OCI-LY3 (cell line): ENCODE measurements around the gene A3GALT2.

Experiments
- H2AFZ ChIP-seq: fragments of 200-600, 300-600 bp; shearing (Covaris generic); 2 replicates; pipeline ENCODE4 v1.6.0; 2014; ENCODE audit warnings: antibody characterized with exemption, low read depth, low read length
- H3K27ac ChIP-seq: fragments of 200-600, 300-600 bp; sonication (generic); 2 replicates; pipeline ENCODE4 v1.5.1; 2014; ENCODE audit warnings: mild to moderate bottlenecking, low read length, moderate library complexity, mixed read lengths
- H3K27me3 ChIP-seq: fragments of 200-600, 300-600 bp; sonication (generic); 2 replicates; pipeline ENCODE4 v1.6.1; 2014; ENCODE audit warnings: low read depth, low read length, mixed read lengths
- H3K36me3 ChIP-seq: fragments of 200-600, 300-600 bp; sonication (generic); replicated peaks from 2 replicates; pipeline ENCODE3; 2014; ENCODE audit warnings: low read depth, low read length, mixed read lengths
- H3K4me1 ChIP-seq: fragments of 300-600, 200-600 bp; sonication (generic); 2 replicates; pipeline ENCODE4 v1.6.1; 2014; ENCODE audit warnings: low read length, mixed read lengths
- H3K4me2 ChIP-seq: fragments of 200-600, 300-600 bp; sonication (generic); 2 replicates; pipeline ENCODE4 v1.6.1; 2014; ENCODE audit warnings: low read length, mixed read lengths
- H3K4me3 ChIP-seq: fragments of 300-600, 200-600 bp; sonication (generic); 2 replicates; pipeline ENCODE4 v1.5.1; 2014; ENCODE audit warnings: antibody characterized with exemption, mild to moderate bottlenecking, low read length, moderate library complexity
- H3K79me2 ChIP-seq: fragments of 300-600, 200-600 bp; shearing (Covaris generic); 2 replicates; pipeline ENCODE4 v1.6.1; 2014; ENCODE audit warnings: mild to moderate bottlenecking, low read length, mixed read lengths
- H3K9ac ChIP-seq: fragments of 300-600, 200-600 bp; shearing (Covaris generic); 2 replicates; pipeline ENCODE4 v1.6.0; 2014; ENCODE audit warnings: mild to moderate bottlenecking, low read length, moderate library complexity
- H3K9me3 ChIP-seq: fragments of 200-600, 300-600 bp; shearing (Covaris generic); 2 replicates; pipeline ENCODE4 v1.6.1; 2014; ENCODE audit warnings: low read length, mixed read lengths; ENCODE audit not compliant: insufficient read depth
- H4K20me1 ChIP-seq: fragments of 200-600, 300-600 bp; sonication (generic); 2 replicates; pipeline ENCODE4 v1.6.1; 2016; ENCODE audit warnings: low read length, mixed read lengths; ENCODE audit not compliant: insufficient read depth
- EZH2phosphoT487 ChIP-seq: fragments of 200-600 bp; shearing (Covaris generic); IDR thresholded peaks from 2 replicates; pipeline ENCODE4 v1.6.1; 2018; ENCODE audit warnings: antibody characterized with exemption, mixed run types, low read depth
- TF ChIP-seq, protein P1 (sequence below): fragments of 200-600, 300-600 bp; sonication (generic); IDR thresholded peaks from 2 replicates; pipeline ENCODE4 v1.5.1; 2014; ENCODE audit warnings: antibody characterized with exemption, low read length, low read depth

The A3GALT2 gene

DNA sequence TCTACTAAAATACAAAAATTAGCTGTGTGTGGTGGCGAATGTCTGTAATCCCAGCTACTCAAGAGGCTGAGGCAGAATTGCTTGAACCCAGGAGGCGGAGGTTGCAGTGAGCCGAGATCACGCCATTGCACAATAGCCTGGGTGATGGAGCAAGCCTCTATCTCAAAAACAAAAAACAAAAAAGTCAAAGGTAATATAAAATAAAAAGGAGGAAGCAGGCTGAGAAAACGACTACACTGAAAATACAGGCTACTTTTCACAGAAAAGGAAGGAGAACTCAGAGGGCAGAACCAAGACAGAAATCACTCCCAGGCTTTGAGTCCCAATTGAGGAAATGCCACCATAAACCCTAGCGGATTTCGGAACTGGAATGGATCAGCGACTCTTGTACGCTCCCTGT is 5.9 kb upstream of the A3GALT2 start:
- H3K9ac ChIP-seq, result no peak overlapping the region
- H2AFZ ChIP-seq, result no peak overlapping the region
- no peaks in the 10 kb centered on the region for H3K27me3 ChIP-seq
- H3K4me2 ChIP-seq, result no peak overlapping the region
- TF ChIP-seq, protein P1, sequence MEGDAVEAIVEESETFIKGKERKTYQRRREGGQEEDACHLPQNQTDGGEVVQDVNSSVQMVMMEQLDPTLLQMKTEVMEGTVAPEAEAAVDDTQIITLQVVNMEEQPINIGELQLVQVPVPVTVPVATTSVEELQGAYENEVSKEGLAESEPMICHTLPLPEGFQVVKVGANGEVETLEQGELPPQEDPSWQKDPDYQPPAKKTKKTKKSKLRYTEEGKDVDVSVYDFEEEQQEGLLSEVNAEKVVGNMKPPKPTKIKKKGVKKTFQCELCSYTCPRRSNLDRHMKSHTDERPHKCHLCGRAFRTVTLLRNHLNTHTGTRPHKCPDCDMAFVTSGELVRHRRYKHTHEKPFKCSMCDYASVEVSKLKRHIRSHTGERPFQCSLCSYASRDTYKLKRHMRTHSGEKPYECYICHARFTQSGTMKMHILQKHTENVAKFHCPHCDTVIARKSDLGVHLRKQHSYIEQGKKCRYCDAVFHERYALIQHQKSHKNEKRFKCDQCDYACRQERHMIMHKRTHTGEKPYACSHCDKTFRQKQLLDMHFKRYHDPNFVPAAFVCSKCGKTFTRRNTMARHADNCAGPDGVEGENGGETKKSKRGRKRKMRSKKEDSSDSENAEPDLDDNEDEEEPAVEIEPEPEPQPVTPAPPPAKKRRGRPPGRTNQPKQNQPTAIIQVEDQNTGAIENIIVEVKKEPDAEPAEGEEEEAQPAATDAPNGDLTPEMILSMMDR, result no peak
- no peak for TF ChIP-seq EZH2phosphoT487
- H3K4me1 ChIP-seq, result no peaks in the 10 kb centered on the region
- H3K27ac ChIP-seq, result no peak overlapping the region
- H3K9me3 ChIP-seq, result no peaks in the 10 kb centered on the region
- H3K4me3 ChIP-seq, result no peak overlapping the region
- H4K20me1 ChIP-seq, result no peaks in the 10 kb centered on the region
- peaks cover 7% of the 10 kb centered on the region for H3K36me3 ChIP-seq
- no peaks in the 10 kb centered on the region for H3K79me2 ChIP-seq

DNA sequence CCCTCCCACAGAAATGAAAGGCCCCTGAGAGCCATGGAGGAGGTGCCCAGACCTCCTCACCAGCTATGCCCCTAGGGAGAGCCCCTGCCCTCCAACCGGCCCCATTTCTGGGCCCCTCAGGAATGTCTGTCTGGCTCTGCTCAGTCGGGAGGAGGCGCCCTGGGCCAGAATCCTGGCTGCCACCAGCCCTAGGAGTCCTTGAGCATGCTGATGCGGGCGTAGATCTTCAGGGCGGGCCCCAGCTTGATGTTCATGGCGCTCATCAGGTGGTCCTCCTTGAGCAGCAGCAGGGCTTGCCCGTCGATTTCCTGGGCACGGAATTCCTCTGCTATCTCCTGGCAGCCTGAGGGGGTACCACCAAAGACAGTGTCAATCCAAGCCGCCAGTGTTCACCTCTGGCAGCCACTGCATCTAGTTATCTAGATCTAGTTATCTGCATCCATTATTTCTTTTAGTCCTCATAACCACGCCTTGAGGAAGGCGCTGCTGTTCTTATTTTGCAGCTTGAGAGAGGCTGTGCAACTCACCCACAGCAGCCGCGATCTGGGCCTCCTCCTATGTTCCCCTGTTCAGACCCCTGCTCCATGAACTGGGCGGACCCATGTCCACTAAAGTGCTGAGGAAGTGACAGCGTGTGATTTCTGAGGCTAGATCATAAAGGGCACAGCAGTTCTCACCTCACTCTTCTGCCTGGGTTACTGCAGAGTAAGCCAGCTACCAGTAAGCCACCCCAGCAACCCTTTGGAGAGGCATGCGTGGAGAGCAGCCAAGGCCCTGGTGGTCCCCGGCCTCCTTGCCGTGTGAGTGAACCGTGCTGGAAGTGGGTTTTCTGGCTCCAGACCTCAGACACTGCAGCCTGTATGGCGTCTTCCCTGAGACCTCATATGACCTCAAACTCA is 4.0 kb upstream of the A3GALT2 start:
- no peaks in the 10 kb centered on the region for H3K4me1 ChIP-seq
- no peak overlapping the region for H3K27ac ChIP-seq
- H2AFZ ChIP-seq, result no peak overlapping the region
- no peak overlapping the region for H3K4me2 ChIP-seq
- no peaks in the 10 kb centered on the region for H4K20me1 ChIP-seq
- H3K4me3 ChIP-seq, result no peak overlapping the region
- no peaks in the 10 kb centered on the region for H3K79me2 ChIP-seq
- H3K9ac ChIP-seq, result no peak overlapping the region
- H3K9me3 ChIP-seq, result no peaks in the 10 kb centered on the region
- H3K36me3 ChIP-seq, result peaks cover 7% of the 10 kb centered on the region
- TF ChIP-seq EZH2phosphoT487, result no peak
- TF ChIP-seq, protein P1, result no peak
- H3K27me3 ChIP-seq, result no peaks in the 10 kb centered on the region

DNA sequence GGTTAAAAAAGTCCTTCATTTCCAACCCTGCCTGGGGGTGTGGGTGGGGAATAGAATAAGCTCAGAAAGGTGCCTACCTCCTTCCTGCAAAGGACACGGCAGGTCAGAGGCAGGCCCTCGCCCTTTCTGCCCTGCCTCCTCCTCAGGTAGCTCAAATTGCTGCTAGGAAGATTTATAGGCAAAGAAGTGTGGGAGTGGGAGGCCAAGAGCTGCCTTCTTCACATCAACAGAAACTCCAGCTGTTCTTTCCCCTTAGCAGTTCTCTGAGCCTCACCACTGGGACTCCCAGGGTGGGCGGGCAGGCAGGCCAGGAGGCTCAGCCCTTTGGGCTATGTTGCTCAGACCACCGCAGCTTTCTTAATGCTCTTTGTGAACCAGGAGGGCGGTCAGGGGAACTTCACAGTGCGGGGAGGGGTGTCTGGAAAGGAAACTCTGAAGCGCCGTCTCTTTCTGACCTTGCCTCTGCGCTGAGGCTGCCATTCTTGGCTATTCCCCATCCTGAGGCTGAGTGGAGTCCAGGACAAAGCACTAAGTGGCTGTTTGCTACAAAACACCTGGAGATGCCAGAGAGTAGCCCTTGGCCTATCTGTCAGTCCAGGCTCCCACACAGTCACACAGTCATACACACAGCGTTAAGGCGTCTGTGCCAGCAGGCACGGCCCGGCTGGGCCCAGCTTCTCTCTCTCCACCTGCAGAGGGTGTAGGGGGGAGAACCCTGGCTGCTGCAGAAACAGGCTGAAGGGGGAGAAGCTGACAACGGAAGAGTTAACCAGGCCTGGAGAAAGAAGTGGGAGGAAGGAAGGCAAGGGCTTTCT is 3.0 kb upstream of the A3GALT2 start:
- no peaks in the 10 kb centered on the region for H3K27me3 ChIP-seq
- H3K79me2 ChIP-seq, result no peaks in the 10 kb centered on the region
- H3K4me3 ChIP-seq, result no peak overlapping the region
- H3K9me3 ChIP-seq, result no peaks in the 10 kb centered on the region
- no peak overlapping the region for H3K4me2 ChIP-seq
- H2AFZ ChIP-seq, result no peak overlapping the region
- H3K36me3 ChIP-seq, result peaks cover 2% of the 10 kb centered on the region
- no peak overlapping the region for H3K27ac ChIP-seq
- no peak for TF ChIP-seq EZH2phosphoT487
- TF ChIP-seq, protein P1, result no peak
- no peaks in the 10 kb centered on the region for H4K20me1 ChIP-seq
- no peaks in the 10 kb centered on the region for H3K4me1 ChIP-seq
- H3K9ac ChIP-seq, result no peak overlapping the region
